Epithelial cell of esophagus (primary cell): ENCODE data around the gene IL36B.

Experiments
- DNase-seq: peaks from one replicate; pipeline ENCODE4 v3.0.0; 2010; ENCODE audit warnings: low read depth
- H3K4me3 ChIP-seq: 2 replicates; pipeline ENCODE4 v1.5.1; 2011; ENCODE audit warnings: mild to moderate bottlenecking, low read length, control low read depth
- TF ChIP-seq, protein P1 (sequence below): IDR thresholded peaks from 2 replicates; pipeline ENCODE4 v1.5.1; 2011; ENCODE audit warnings: low read depth, mild to moderate bottlenecking, low read length, control low read depth, inconsistent platforms; ENCODE audit not compliant: insufficient read depth; ENCODE audit errors: missing control alignments

The IL36B gene

DNA sequence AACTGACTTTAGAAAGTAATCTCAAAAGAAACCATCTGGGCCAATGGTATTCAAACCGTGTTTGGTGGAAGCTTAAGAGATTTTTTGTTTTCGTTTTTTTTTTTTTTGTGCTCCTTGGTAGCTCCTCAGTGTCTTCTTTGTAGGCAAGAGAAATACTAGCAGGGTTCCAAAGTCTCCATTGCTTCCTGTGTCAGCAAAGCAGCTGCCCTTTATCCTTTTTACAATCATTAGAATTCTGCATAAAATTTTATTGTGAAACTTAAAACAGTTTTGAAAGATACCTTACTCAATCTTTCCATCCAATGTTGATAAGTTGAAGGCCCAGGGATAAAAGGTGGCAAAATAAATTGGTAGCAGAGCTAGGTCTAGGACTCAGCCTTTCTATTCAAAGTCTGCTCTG lies 15.6 kb upstream of the IL36B start:
- no peak for DNase-seq
- H3K4me3 ChIP-seq = no peak overlapping the region
- TF ChIP-seq, protein P1, sequence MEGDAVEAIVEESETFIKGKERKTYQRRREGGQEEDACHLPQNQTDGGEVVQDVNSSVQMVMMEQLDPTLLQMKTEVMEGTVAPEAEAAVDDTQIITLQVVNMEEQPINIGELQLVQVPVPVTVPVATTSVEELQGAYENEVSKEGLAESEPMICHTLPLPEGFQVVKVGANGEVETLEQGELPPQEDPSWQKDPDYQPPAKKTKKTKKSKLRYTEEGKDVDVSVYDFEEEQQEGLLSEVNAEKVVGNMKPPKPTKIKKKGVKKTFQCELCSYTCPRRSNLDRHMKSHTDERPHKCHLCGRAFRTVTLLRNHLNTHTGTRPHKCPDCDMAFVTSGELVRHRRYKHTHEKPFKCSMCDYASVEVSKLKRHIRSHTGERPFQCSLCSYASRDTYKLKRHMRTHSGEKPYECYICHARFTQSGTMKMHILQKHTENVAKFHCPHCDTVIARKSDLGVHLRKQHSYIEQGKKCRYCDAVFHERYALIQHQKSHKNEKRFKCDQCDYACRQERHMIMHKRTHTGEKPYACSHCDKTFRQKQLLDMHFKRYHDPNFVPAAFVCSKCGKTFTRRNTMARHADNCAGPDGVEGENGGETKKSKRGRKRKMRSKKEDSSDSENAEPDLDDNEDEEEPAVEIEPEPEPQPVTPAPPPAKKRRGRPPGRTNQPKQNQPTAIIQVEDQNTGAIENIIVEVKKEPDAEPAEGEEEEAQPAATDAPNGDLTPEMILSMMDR = no peak

GRCh38 chr2:113067681-113068080 lies 15.0 kb upstream of the IL36B start, which contains the start of gene IL1F10:
Gene IL1F10, plus strand, starts transcription at chr2:113067970. Its CDS starts 4,769 bp downstream, at chr2:113072739.
- no peak within 1 kb of the TSS for H3K4me3 ChIP-seq
- DNase-seq = no peak
- TF ChIP-seq, protein P1 = no peak

- no peak for DNase-seq
- TF ChIP-seq, protein P1 = no peak
- no peak overlapping the region for H3K4me3 ChIP-seq
Observed at GRCh38 chr2:113064898-113065297, 12.2 kb upstream of the IL36B start.

DNA sequence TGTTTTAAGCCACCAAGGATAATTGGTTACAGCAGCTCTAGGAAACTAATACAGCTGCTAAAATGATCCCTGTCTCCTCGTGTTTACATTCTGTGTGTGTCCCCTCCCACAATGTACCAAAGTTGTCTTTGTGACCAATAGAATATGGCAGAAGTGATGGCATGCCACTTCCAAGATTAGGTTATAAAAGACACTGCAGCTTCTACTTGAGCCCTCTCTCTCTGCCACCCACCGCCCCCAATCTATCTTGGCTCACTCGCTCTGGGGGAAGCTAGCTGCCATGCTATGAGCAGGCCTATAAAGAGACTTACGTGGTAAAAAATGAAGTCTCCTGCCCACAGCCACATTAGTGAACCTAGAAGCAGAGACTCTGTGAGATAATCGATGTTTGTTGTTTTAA lies 11.6 kb upstream of the IL36B start:
- no peak overlapping the region for H3K4me3 ChIP-seq
- TF ChIP-seq, protein P1 = no peak
- DNase-seq = no peak

DNA sequence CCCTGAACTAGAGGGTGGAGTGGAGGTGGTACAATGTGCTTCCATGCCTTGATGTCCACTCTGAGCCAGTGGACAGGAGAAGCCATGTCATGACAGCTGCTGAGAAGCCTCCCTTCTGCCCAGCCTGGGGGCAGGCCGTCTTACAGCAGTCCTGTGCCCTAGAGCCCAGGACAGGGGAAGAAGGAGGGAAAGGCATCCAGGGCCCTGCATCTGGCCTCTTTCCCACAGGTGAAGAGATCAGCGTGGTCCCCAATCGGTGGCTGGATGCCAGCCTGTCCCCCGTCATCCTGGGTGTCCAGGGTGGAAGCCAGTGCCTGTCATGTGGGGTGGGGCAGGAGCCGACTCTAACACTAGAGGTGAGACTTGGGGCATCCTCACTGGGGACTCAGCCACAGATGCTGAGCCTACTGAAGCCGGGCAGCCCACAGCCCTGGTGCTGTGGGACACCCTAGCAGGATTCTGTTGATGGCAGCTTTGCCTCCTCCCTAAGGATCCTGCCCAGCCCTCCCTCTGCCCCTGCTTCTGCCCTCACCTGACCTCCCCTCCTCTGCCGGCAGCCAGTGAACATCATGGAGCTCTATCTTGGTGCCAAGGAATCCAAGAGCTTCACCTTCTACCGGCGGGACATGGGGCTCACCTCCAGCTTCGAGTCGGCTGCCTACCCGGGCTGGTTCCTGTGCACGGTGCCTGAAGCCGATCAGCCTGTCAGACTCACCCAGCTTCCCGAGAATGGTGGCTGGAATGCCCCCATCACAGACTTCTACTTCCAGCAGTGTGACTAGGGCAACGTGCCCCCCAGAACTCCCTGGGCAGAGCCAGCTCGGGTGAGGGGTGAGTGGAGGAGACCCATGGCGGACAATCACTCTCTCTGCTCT lies 9.5 kb upstream of the IL36B start:
- TF ChIP-seq, protein P1 = no peak
- no peak overlapping the region for H3K4me3 ChIP-seq
- no peak for DNase-seq

- DNase-seq = no peak
- H3K4me3 ChIP-seq = no peak overlapping the region
- TF ChIP-seq, protein P1 = no peak
Observed at GRCh38 chr2:113061241-113061640, 8.6 kb upstream of the IL36B start.

DNA sequence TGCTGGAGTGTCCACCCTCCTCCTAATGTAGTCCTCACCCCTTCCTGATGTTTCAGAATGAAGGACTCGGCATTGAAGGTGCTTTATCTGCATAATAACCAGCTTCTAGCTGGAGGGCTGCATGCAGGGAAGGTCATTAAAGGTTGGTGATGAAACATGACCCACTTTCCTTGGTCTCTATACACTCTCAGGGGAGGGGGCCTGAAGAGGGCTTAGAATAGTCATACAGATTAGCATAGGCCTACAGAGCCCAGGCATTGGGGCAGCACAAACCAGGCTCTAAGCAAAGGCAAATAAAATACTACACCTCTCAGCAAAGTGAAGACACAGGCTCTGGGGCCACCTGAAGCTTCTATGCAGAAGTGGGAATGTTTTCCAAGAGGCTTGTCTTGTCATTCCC lies 8.1 kb upstream of the IL36B start:
- TF ChIP-seq, protein P1 = no peak
- H3K4me3 ChIP-seq = no peak overlapping the region
- DNase-seq = no peak
